Hepatocyte (in vitro differentiated cells): ENCODE data around the gene EBNA1BP2. TPM values are rescaled to one million over a fixed set of nuclear protein-coding genes. Genes with fewer than 3 reads are reported as not detected.
"Not testable (repeated sequence)": the region's sequence is repeated elsewhere in the genome, so short reads cannot be mapped to it uniquely, and the experiment has no call there.

Experiments
- DNase-seq: peaks from one replicate; pipeline ENCODE4 v3.0.0-alpha.2; 2016; ENCODE audit warnings: low spot score
- H2AFZ ChIP-seq: fragments of 200-600 bp; sonication (generic); 2 replicates; pipeline ENCODE4 v1.6.0; 2016; ENCODE audit warnings: antibody characterized with exemption, mild to moderate bottlenecking
- H3K27ac ChIP-seq: fragments of 200-600 bp; sonication (generic); 2 replicates; pipeline ENCODE4 v1.5.1; 2016; ENCODE audit warnings: mild to moderate bottlenecking
- H3K27me3 ChIP-seq: fragments of 200-600 bp; sonication (generic); 2 replicates; pipeline ENCODE4 v1.6.1; 2016
- H3K36me3 ChIP-seq: fragments of 200-600 bp; sonication (generic); replicated peaks from 2 replicates; pipeline ENCODE4 v1.5.1; 2016; ENCODE audit warnings: low read depth; ENCODE audit not compliant: insufficient read depth
- H3K4me1 ChIP-seq: fragments of 200-600 bp; sonication (generic); 2 replicates; pipeline ENCODE4 v1.5.1; 2016; ENCODE audit warnings: mild to moderate bottlenecking, moderate library complexity; ENCODE audit not compliant: insufficient read depth
- H3K4me2 ChIP-seq: fragments of 200-600 bp; sonication (generic); 2 replicates; pipeline ENCODE4 v1.6.0; 2016
- H3K4me3 ChIP-seq: fragments of 200-600 bp; sonication (generic); 2 replicates; pipeline ENCODE4 v1.5.1; 2016; ENCODE audit warnings: mild to moderate bottlenecking
- H3K79me2 ChIP-seq: fragments of 200-600 bp; sonication (generic); 2 replicates; pipeline ENCODE4 v1.6.0; 2017; ENCODE audit warnings: mild to moderate bottlenecking
- H3K9me2 ChIP-seq: fragments of 200-600 bp; sonication (generic); replicated peaks from 2 replicates; pipeline ENCODE4 v1.6.0; 2017; ENCODE audit warnings: mild to moderate bottlenecking; ENCODE audit not compliant: insufficient read depth
- H3K9me3 ChIP-seq: fragments of 200-600 bp; sonication (generic); 2 replicates; pipeline ENCODE4 v1.5.1; 2016; ENCODE audit warnings: low read depth, mild to moderate bottlenecking
- H4K20me1 ChIP-seq: fragments of 200-600 bp; sonication (generic); 2 replicates; pipeline ENCODE4 v1.6.0; 2016; ENCODE audit warnings: mild to moderate bottlenecking; ENCODE audit not compliant: insufficient read depth, poor library complexity, severe bottlenecking
- EZH2 ChIP-seq: fragments of 200-600 bp; sonication (generic); IDR thresholded peaks from 2 replicates; pipeline ENCODE4 v1.6.1; 2016; ENCODE audit warnings: antibody characterized with exemption, mild to moderate bottlenecking, borderline replicate concordance
- EZH2phosphoT487 ChIP-seq: fragments of 200-600 bp; sonication (generic); IDR thresholded peaks from one replicate; pipeline ENCODE4 v1.6.1; 2018; ENCODE audit warnings: antibody characterized with exemption, mild to moderate bottlenecking, low read depth, moderate library complexity; ENCODE audit not compliant: unreplicated experiment, severe bottlenecking
- WGBS: methylation state at CpG from one replicate; pipeline ENCODE4 v1.1.6; 2016; ENCODE audit warnings: low lambda C conversion rate; ENCODE audit errors: missing lambda C conversion rate; 5-methylcytosine and 5-hydroxymethylcytosine counted together
- polyA plus RNA-seq: library from polyadenylated mRNA; unstranded; fragments of >200 nt; fragmentation: Nextera tagmentation; extraction: Ambion mirVana; gene quantifications from 2 replicates; pipeline ENCODE4 v1.2.1, GENCODE V29; 2016
- total RNA-seq: library from RNA; depleted of rRNA; stranded (reverse); fragments of >200 nt; gene quantifications from 2 replicates; pipeline ENCODE4 v1.2.3, GENCODE V29; 2014
- TF ChIP-seq, protein P1 (sequence below): fragments of 200-600 bp; sonication (generic); IDR thresholded peaks from 2 replicates; pipeline ENCODE4 v1.5.1; 2016; ENCODE audit warnings: antibody characterized with exemption, mild to moderate bottlenecking; ENCODE audit not compliant: poor library complexity

EBNA1BP2 gene
- total and polyA plus RNA-seq, 2 experiments from 2014 or later = 65.1 to 73.7 TPM

DNA sequence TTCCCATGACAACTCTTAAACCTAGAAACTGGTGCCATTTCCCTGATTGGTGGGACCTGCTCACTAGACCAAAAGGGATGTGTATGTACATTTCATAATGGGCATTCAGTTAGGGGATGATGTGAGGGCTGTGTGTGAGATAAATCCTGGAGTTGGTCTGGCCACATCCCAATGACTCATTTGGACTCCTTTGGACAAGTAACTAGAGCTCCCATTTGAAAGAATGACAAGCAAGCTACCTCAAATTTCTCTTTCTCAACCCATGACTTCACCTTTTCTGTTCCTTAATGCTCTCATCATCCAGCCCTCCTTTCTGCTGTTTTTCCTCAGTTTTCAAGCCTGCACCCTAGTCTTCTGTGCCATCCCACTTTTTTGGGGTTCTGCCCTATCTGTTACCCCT lies 27.9 kb downstream of the EBNA1BP2 start:
- Histone ChIP-seq H3K4me3 (no peak overlapping the region), H3K9me3 (no peaks in the 10 kb centered on the region), H3K4me1 (no peaks in the 10 kb centered on the region), H3K27me3 (no peaks in the 10 kb centered on the region), H4K20me1 (no peaks in the 10 kb centered on the region), H3K36me3 (no peaks in the 10 kb centered on the region), H3K27ac (no peak overlapping the region), H3K4me2 (no peak overlapping the region), H2AFZ (no peak overlapping the region), H3K9me2 (no peaks in the 10 kb centered on the region), H3K79me2 (no peaks in the 10 kb centered on the region)
- no peak for DNase-seq
- TF ChIP-seq EZH2phosphoT487 (no peak), EZH2 (no peak)
- TF ChIP-seq, protein P1, sequence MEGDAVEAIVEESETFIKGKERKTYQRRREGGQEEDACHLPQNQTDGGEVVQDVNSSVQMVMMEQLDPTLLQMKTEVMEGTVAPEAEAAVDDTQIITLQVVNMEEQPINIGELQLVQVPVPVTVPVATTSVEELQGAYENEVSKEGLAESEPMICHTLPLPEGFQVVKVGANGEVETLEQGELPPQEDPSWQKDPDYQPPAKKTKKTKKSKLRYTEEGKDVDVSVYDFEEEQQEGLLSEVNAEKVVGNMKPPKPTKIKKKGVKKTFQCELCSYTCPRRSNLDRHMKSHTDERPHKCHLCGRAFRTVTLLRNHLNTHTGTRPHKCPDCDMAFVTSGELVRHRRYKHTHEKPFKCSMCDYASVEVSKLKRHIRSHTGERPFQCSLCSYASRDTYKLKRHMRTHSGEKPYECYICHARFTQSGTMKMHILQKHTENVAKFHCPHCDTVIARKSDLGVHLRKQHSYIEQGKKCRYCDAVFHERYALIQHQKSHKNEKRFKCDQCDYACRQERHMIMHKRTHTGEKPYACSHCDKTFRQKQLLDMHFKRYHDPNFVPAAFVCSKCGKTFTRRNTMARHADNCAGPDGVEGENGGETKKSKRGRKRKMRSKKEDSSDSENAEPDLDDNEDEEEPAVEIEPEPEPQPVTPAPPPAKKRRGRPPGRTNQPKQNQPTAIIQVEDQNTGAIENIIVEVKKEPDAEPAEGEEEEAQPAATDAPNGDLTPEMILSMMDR = no peak

DNA sequence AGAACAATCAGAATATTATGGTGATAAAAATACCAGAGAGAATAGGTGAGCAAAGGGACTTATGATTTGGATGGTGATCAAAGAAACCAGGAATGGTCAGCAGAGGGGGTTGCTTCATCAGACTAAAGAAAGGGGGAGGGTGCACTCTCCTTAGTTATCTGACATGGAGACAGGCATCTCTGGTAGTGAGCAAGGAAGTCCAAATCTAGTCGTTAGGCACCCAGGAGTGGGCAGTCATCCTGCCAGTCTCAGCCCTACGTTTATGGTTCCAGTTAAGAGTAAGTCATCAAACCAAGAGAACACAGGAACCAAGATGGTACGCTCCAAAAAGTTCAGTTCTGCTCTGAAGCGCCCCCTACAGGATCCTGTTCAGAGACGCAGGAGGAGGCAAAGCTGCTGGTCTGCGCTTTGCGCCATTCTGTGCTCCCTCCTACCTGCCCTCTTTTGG lies 28.6 kb downstream of the EBNA1BP2 start:
- no peaks in the 10 kb centered on the region for H3K9me3 ChIP-seq
- H4K20me1 ChIP-seq = no peaks in the 10 kb centered on the region
- no peaks in the 10 kb centered on the region for H3K79me2 ChIP-seq
- DNase-seq = no peak
- H3K27ac ChIP-seq = no peak overlapping the region
- H3K4me3 ChIP-seq = no peak overlapping the region
- TF ChIP-seq, protein P1 = no peak
- TF ChIP-seq EZH2 = no peak
- no peak for TF ChIP-seq EZH2phosphoT487
- no peaks in the 10 kb centered on the region for H3K4me1 ChIP-seq
- 36% methylated on average over 7 of the region's 7 CpGs for WGBS
- no peak overlapping the region for H3K4me2 ChIP-seq
- H2AFZ ChIP-seq = no peak overlapping the region
- no peaks in the 10 kb centered on the region for H3K9me2 ChIP-seq
- H3K36me3 ChIP-seq = no peaks in the 10 kb centered on the region
- H3K27me3 ChIP-seq = no peaks in the 10 kb centered on the region

DNA sequence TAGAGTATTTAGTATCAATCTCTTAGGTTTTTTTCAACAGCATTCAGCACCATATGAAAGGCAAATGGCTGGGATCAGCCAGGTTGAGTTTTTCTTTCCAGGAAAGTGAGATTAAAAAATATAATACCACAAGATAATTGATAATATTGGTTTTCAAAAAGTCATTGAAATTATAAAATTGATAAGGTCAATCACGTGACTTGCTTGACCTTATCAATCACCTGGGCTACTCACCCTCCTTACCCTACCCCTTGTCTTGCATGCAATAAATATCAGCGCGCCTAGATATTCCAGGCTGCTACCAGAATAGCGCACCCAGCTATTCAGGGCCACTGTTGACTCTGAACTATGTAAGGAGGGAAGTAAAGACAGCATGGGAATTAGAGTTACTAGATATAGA lies 31.5 kb downstream of the EBNA1BP2 start:
- H3K79me2 ChIP-seq = no peaks in the 10 kb centered on the region
- H3K4me2 ChIP-seq = no peak overlapping the region
- no peak overlapping the region for H2AFZ ChIP-seq
- 96% methylated on average over 4 of the region's 4 CpGs for WGBS
- H3K4me3 ChIP-seq = no peak overlapping the region
- no peaks in the 10 kb centered on the region for H3K9me3 ChIP-seq
- no peaks in the 10 kb centered on the region for H3K27me3 ChIP-seq
- H3K27ac ChIP-seq = no peak overlapping the region
- no peak for TF ChIP-seq EZH2
- no peak for TF ChIP-seq EZH2phosphoT487
- TF ChIP-seq, protein P1 = no peak
- H3K36me3 ChIP-seq = no peaks in the 10 kb centered on the region
- no peaks in the 10 kb centered on the region for H3K9me2 ChIP-seq
- DNase-seq = no peak
- H3K4me1 ChIP-seq = no peaks in the 10 kb centered on the region
- H4K20me1 ChIP-seq = no peaks in the 10 kb centered on the region

DNA sequence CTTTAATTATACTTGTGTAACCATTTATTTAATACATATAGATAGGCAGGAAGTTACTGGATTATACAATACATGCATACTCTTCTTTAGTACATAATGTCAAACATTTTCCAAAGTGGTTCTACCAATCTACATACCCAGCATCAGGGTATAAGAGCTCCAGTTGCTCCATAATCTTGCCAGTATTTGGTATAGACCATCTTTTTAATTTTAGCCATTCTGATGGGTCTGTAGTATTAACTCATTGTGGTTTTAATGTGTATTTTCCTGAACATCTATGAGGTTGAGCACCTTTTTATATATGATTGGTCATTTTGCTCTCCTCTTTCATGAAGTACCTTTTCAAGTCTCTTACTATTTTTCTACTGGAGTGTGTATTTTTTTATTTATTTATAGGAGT lies 32.1 kb downstream of the EBNA1BP2 start:
- H3K27me3 ChIP-seq = no peaks in the 10 kb centered on the region
- H3K9me3 ChIP-seq = no peaks in the 10 kb centered on the region
- no peak overlapping the region for H3K4me3 ChIP-seq
- no peaks in the 10 kb centered on the region for H3K9me2 ChIP-seq
- no peaks in the 10 kb centered on the region for H3K36me3 ChIP-seq
- no peaks in the 10 kb centered on the region for H3K4me1 ChIP-seq
- no peak overlapping the region for H3K4me2 ChIP-seq
- no peak for DNase-seq
- TF ChIP-seq EZH2phosphoT487 (no peak), EZH2 (no peak)
- TF ChIP-seq, protein P1 = no peak
- no peak overlapping the region for H2AFZ ChIP-seq
- no peaks in the 10 kb centered on the region for H3K79me2 ChIP-seq
- H4K20me1 ChIP-seq = no peaks in the 10 kb centered on the region
- no peak overlapping the region for H3K27ac ChIP-seq

DNA sequence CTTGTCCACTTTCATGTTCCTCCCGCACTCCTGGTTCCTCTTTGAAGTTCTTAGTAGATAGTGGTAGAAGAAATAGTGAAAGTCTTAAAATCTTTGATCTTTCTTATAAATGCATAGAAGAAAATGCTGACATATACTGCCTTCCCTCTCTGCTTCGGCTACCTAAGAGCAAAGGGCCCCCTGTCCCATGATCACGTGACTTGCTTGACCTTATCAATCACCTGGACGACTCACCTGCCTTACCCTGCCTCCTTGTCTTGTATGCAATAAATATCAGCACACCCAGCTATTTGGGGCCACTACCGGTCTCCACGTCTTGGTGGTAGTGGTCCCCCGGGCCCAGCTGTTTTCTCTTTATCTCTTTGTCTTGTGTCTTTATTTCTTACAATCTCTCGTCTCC lies 32.8 kb downstream of the EBNA1BP2 start:
- H3K36me3 ChIP-seq, H3K4me1 ChIP-seq, H3K27ac ChIP-seq, H3K79me2 ChIP-seq, H4K20me1 ChIP-seq, H3K4me2 ChIP-seq, H2AFZ ChIP-seq, DNase-seq, H3K4me3 ChIP-seq, H3K9me3 ChIP-seq, H3K27me3 ChIP-seq, H3K9me2 ChIP-seq: not testable (repeated sequence)
- WGBS = 94% methylated on average over 8 of the region's 8 CpGs
